Esophagus squamous epithelium (tissue), 4 donors: ENCODE data around the gene HEG1.

Experiments used
- POLR2A ChIP-seq, 4 donors: fragments of 450-650 bp; IDR thresholded peaks; one replicate each; pipeline ENCODE4 v1.6.1; 2017; ENCODE audit warnings: antibody characterized with exemption in 4 of 4, mild to moderate bottlenecking in 4 of 4, moderate library complexity in 3 of 4
- TF ChIP-seq, protein P1 (sequence below), 6 experiments: fragments of 450-650 bp in 4 of 6; fragments of 200-600 bp in 2 of 6; sonication (generic) in 2 of 6; IDR thresholded peaks; one replicate each; pipeline ENCODE4 v1.5.1; 2016 to 2019; ENCODE audit warnings: antibody characterized with exemption in 6 of 6, mild to moderate bottlenecking in 4 of 6, moderate library complexity in 4 of 6

DNA sequence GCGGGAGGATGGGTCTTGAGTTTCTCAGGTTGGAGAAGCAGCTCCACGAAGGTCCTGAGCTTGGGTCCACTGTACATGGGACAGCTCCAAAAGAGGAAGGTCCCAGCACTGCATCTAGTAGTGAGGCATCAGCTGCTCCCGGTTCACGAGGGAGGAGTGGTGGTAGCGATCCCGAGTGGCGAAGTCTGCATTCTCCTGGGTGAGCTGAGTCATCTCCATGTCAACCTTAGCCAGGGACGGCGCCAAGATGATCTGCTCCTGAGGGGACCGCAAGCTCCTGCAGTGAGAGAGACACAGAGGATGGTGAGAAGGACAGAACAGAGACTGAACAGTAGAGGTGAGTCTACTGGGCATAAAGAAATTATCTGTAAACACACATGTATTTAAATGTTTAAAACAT is 28.0 kb upstream of the HEG1 start:
- TF ChIP-seq, protein P1, sequence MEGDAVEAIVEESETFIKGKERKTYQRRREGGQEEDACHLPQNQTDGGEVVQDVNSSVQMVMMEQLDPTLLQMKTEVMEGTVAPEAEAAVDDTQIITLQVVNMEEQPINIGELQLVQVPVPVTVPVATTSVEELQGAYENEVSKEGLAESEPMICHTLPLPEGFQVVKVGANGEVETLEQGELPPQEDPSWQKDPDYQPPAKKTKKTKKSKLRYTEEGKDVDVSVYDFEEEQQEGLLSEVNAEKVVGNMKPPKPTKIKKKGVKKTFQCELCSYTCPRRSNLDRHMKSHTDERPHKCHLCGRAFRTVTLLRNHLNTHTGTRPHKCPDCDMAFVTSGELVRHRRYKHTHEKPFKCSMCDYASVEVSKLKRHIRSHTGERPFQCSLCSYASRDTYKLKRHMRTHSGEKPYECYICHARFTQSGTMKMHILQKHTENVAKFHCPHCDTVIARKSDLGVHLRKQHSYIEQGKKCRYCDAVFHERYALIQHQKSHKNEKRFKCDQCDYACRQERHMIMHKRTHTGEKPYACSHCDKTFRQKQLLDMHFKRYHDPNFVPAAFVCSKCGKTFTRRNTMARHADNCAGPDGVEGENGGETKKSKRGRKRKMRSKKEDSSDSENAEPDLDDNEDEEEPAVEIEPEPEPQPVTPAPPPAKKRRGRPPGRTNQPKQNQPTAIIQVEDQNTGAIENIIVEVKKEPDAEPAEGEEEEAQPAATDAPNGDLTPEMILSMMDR (IDR thresholded peaks at IDR 0.05) = no peak
- no peak for TF ChIP-seq POLR2A (IDR thresholded peaks at IDR 0.05)
